ENCODE data around the gene SIK3.
"Not testable (repeated sequence)": the region's sequence is repeated elsewhere in the genome, so short reads cannot be mapped to it uniquely, and the experiment has no call there.

Gene SIK3

DNA sequence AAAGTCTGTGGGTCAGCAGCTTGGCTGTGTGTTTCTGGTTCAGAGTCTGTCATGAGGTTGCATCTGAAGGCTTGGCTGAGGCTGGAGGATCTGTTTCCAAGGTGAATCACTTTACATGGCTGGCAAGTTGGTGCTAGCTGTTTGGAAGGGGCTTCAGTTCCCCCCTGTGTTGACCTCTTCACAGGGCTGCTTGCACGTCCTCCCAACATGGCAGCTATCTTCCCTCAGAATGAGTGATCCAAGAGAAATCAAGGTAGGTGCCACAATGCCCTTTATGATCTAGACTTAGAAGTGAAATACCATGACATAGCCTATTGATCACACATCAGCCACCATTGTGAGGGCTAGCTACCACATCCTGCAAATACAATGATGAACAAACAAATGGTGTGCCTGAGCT is 285.1 kb downstream of the SIK3 start:
- no peak for DNase-seq

GRCh38 chr11:116812109-116812508 is 286.1 kb downstream of the SIK3 start:
- no peak for DNase-seq

DNA sequence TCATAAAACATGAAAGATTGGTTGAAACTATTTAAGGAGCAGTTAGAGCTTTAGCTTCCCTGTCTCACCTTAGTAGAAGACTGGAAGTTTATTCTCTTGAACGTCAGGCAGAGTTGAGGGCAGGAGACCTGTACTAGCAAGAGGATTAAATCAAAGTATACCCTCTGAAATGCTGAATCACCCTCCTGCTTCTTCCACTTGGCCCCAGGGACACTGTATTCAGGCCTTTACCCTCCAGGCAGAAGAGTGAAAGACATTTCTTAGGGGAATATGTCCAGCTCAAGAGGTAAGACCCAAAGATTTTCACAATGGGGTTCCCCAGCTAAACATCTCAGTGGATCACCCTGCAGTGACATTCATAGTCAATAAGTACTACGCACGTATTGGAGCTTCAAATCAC is 287.0 kb downstream of the SIK3 start:
- DNase-seq, result no peak

DNA sequence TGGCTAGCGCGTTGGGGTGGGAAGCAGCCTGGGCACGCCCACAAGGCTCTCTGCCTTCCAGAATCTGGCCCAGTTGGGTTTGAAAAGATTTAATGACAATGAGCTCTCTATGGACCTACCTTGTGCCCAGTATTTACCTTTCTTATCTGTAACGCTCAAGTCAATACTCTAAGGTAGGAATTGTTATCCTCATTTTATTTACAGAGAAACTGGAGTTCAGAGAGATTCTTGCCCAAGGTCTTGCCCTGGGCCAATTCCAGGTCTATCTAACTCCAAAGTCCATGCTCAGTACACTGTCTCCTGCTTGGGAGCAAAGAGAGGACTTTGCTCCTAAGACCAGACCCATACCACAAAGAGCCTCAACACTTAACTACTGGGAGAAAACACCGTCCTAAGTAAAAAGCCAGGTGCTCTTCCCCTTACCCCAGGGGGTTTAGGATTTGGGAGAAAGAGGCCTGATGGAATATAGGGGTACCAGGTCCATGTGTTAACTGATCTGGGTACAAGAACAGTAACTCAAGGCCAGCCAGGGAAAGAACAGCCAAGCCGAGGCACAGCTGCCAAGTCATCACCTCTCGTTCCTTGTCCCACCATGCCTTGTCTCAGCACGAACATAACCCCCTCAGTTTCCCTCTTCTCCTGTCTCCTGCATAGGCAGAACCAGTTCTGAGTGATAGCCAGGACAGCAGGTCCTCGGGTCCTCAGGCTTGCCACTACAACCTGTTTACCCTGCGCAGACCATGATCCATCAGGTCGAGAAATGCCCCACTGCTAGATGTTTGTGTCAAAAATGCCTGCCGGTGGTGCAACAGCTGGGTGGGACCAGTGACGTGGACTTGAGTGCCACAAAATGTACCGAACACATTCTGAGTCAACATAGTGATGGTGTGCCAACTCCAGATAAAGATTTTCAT is 289.7 kb downstream of the SIK3 start:
- no peak for DNase-seq

GRCh38 chr11:116807601-116808261 is 290.5 kb downstream of the SIK3 start:
- DNase-seq, result no peak

- no peak for DNase-seq
These were observed 294.2 kb downstream of the SIK3 start for GRCh38 chr11:116804001-116804400.

- not testable (repeated sequence) for DNase-seq
These were observed 296.6 kb downstream of the SIK3 start for GRCh38 chr11:116801662-116802061.

- DNase-seq, result no peak
These were observed 297.6 kb downstream of the SIK3 start for GRCh38 chr11:116800610-116801009.

DNA sequence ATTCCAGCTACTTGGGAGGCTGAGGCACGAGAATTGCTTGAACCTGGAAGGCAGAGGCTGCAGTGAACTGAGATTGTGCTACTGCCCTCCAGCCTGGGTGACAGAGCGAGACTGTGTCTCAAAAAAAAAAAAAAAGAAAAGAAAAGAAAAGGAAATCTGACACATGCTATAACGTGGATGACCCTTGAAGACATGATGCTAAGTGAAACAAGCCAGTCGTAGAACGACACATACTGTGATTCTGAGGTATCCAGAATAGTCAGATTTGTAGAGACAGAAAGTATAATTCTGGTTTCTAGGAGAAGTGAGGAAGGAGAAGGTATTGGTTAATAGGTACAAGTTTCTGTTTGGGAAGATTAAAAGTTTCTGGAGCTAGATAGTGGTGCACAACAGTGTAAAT is 299.9 kb downstream of the SIK3 start:
- DNase-seq, result no peak

DNA sequence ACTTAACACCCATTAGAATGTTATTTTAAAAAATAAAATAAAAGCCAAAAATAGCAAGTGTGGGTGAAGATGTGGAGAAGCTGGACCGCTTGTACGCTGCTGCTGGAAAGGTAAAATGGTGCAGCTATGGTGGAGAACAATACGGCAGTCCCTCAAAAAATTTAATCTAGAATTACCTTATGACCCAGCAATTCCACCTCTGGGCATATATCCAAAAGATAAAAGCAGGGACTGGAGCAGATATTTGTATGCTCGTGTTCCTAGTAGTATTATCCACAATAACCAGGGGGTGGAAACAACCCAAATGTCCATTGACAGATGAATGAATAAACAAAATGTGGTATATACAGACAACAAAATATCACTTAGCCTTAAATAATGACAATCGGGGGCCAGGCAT is 300.4 kb downstream of the SIK3 start:
- no peak for DNase-seq

- no peak for DNase-seq
These were observed 301.7 kb downstream of the SIK3 start for GRCh38 chr11:116796548-116796947.

- DNase-seq, result no peak
These were observed 303.4 kb downstream of the SIK3 start for GRCh38 chr11:116794851-116795250.

GRCh38 chr11:116793772-116794097 is 304.5 kb downstream of the SIK3 start:
- no peak for DNase-seq

Data from DMS79 treated with DMSO at 0.1 percent for 48 hours (cell line).